Activated CD4-positive, alpha-beta T cell treated with anti-CD3 and anti-CD28 coated beads for 24 hours (primary cell): ENCODE measurements around the gene CD68.

ENCODE experiments used
- DNase-seq, 2 donors: peaks; one replicate each; pipeline ENCODE4 v3.0.0-alpha.2; 2020; ENCODE audit warnings: low read depth in 2 of 2

CD68 gene

GRCh38 chr17:7579001-7579833 lies at the start of gene CD68:
Gene CD68, plus strand, starts transcription at chr17:7579638. Its CDS starts 40 bp downstream, at chr17:7579678.
- peak; percentile 60 to 66 for DNase-seq

- DNase-seq: no peak
Measured at GRCh38 chr17:7530023-7530900, 49.2 kb upstream of the CD68 start.

- no peak for DNase-seq
Measured at GRCh38 chr17:7538050-7538449, 41.4 kb upstream of the CD68 start.

GRCh38 chr17:7538891-7539545 lies 40.4 kb upstream of the CD68 start:
- DNase-seq: no peak

- DNase-seq: no peak
Measured at GRCh38 chr17:7541074-7541621, 38.3 kb upstream of the CD68 start.

DNA sequence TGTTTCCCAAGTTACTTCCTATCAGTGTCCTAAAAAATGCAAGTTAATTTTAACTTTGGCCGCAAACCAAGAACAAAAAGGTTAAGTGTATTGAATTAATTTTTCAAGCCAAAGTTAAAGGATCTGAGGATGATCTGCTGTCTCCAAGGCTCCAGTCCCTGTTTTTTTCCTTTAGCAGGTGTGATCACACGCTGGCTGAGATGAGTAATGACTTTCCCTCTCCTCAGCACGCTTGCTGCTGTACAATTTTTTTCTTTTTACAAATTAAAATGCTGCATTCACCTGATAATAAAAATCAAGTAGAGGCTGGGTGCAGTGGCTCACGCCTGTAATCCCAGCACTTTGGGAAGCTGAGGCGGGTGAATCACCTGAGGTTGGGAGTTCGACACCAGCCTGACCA lies 34.5 kb upstream of the CD68 start:
- DNase-seq: no peak

GRCh38 chr17:7548585-7549400 lies 30.6 kb upstream of the CD68 start, which contains the start of gene TNFSF12:
Gene TNFSF12, plus strand, starts transcription at chr17:7549058. Its CDS starts 96 bp downstream, at chr17:7549154.
- peak; percentile 26 to 31 for DNase-seq

DNA sequence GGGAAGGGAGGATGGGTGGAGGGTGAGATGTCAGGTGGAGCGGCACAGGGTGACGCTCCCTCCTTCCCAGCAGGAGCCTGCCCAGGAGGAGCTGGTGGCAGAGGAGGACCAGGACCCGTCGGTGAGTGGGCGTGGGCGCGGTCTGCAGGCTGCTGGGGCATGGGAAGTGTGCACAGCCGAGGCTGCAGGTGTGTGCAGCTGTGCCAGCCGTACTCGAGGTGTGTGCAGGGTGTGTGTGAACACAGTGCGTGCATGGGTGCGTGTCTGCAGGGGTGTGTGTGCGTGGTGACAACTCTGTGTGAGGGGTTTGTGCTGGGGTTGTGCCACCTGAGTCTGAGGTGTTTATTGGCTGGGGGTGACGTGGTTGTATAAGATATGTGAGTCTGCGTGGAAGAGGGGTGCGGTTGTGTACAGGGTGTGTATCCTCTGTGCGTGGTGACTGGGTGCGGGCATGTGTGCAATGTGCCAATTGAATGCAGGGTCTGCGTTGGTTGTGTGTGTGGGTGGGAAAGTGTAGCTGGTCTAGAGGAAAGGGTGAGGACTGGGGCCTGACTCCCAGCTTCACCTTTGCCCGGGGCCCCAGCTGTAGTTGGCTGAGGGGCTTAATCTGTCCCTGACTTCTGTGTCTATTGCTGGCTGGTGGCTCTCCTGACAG lies 29.9 kb upstream of the CD68 start:
- peak in 1 of 2 donors; percentile 30 for DNase-seq

DNA sequence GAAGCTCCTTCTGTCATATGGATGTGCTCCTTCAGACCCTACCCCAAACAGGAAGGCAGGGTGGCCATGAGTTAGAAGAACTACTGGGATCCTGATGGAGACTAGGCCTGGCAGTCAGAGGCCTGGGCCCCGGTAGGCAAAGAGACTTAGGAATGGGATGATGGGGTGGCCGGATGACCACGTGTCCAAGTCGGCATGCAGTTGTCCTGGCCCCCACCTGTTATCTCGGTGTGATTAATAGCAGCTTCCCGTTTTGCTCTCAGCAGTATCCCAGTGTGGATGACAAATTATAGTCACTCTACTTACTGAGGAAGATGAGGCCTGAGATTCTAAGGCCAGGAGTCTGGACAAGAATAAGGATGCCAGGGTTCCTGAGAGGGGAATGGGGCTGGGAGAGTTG lies 29.1 kb upstream of the CD68 start:
- no peak for DNase-seq

DNA sequence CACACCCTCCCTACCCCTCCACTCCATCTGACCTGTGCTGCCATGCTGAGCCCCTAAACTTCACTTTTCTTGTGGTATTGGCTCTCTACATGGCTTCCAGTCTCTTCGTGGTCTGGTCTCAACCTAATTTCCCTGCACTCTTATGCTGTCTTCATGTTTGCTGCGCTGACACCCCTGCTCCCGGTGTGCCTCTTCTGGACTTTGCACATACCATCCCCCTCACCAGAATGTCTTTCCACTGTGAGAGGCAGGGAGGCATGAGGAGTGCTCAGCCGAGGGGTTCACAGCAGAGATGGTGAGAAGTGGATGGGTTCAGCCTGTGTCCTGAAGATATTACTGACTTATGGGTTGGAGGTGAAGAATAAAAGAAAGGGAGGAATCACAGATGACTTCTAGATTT lies 28.0 kb upstream of the CD68 start:
- DNase-seq: no peak

DNA sequence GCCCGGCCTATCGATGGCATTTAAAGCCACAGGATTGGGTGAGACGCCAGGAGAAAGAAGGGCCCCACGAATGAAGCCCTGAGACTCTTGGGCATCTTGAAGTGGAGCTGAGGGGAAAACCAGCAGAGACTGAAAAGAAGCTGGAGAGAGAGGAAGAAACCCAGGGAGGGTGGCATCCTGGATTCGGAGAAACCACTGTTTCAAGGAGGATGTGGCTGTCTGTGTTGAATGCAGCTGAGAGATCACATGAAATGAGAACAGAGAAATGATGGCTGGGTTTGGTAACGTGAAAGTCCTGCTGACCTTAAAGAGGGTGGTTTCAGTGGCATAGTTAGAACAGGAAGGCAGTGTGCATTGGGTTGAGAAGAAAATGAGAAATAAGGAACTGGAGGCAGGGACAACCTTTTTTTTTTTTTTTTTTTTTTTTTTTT lies 26.8 kb upstream of the CD68 start:
- no peak for DNase-seq

DNA sequence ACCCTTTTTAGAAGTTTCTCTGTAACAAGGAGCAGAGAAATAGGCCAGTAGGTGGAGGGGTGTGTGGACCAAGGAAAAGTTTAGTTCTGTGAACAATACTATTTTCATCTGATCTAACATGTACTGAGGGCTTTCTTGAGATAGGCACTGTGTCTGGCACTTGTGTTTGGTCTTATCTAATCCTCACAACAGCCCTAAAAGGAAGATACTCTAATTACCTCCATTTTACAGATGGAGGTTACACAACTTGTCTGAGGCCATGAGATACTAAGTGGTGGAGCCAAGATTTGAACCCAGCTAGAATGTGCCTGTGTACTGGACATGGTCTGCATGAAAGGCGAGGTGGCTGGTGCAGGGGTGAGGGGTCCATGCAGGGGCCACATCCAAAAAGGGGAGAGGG lies 26.1 kb upstream of the CD68 start:
- DNase-seq: no peak

- no peak for DNase-seq
Measured at GRCh38 chr17:7555320-7555948, 24.0 kb upstream of the CD68 start.

- no peak for DNase-seq
Measured at GRCh38 chr17:7556627-7557026, 22.8 kb upstream of the CD68 start.

DNA sequence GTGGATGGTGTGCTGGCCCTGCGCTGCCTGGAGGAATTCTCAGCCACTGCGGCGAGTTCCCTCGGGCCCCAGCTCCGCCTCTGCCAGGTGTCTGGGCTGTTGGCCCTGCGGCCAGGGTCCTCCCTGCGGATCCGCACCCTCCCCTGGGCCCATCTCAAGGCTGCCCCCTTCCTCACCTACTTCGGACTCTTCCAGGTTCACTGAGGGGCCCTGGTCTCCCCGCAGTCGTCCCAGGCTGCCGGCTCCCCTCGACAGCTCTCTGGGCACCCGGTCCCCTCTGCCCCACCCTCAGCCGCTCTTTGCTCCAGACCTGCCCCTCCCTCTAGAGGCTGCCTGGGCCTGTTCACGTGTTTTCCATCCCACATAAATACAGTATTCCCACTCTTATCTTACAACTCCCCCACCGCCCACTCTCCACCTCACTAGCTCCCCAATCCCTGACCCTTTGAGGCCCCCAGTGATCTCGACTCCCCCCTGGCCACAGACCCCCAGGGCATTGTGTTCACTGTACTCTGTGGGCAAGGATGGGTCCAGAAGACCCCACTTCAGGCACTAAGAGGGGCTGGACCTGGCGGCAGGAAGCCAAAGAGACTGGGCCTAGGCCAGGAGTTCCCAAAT lies 22.2 kb upstream of the CD68 start:
- no peak for DNase-seq

DNA sequence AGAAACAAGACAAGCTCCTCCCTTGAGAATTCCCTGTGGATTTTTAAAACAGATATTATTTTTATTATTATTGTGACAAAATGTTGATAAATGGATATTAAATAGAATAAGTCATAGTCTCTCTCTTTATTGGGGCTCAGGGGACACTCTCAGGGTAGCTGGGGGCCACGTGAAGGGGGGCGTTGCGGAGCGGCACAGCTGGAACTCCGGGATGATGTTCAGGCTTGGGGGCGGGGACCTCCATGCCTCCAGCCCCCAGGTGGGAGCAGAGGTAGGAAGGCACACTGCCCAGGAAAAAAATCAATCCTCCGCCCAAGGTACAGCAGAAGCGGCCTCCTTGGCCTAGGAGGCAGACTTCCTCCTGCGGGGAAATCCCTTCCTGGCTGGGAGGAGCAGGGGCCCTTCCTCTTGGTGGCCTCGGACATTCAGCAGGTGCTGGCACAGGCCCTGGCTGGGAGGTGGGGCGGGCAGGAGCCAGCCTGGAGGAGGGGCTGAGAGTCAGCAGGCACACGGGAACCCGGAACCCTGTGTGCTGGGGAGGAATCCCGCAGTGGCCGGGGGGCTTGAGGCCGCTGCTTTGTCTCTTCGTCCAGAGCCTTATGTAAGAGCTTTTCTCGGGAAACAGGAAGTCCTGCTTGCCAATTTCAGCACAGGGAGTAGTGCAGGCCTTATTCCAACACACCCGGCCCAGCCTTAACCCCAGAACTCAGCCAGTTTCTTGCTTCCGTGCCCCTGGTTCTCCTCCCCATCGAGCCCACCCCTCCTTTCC lies 21.5 kb upstream of the CD68 start:
- DNase-seq: no peak

DNA sequence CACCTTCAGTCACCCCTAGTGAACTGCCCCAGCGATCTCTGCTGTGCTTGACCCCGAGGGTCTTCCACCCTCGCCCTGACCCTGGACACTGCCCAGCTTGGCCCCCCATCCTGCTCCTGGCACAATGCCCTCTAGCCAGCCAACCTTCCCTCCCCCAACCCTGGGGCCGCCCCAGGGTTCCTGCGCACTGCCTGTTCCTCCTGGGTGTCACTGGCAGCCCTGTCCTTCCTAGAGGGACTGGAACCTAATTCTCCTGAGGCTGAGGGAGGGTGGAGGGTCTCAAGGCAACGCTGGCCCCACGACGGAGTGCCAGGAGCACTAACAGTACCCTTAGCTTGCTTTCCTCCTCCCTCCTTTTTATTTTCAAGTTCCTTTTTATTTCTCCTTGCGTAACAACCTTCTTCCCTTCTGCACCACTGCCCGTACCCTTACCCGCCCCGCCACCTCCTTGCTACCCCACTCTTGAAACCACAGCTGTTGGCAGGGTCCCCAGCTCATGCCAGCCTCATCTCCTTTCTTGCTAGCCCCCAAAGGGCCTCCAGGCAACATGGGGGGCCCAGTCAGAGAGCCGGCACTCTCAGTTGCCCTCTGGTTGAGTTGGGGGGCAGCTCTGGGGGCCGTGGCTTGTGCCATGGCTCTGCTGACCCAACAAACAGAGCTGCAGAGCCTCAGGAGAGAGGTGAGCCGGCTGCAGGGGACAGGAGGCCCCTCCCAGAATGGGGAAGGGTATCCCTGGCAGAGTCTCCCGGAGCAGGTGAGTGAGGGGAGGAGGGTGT lies 20.7 kb upstream of the CD68 start, which contains the start of gene TNFSF13:
TNFSF13 (plus strand) TSS at position 207 of the 776 bp plus-strand sequence; CDS start at position 497, 290 bp downstream.
- DNase-seq: no peak
